ENCODE data around the gene DLG3.

GRCh38 chrX:70402721-70403120, 41.9 kb upstream of the DLG3 start:
- TF ChIP-seq, protein P1, sequence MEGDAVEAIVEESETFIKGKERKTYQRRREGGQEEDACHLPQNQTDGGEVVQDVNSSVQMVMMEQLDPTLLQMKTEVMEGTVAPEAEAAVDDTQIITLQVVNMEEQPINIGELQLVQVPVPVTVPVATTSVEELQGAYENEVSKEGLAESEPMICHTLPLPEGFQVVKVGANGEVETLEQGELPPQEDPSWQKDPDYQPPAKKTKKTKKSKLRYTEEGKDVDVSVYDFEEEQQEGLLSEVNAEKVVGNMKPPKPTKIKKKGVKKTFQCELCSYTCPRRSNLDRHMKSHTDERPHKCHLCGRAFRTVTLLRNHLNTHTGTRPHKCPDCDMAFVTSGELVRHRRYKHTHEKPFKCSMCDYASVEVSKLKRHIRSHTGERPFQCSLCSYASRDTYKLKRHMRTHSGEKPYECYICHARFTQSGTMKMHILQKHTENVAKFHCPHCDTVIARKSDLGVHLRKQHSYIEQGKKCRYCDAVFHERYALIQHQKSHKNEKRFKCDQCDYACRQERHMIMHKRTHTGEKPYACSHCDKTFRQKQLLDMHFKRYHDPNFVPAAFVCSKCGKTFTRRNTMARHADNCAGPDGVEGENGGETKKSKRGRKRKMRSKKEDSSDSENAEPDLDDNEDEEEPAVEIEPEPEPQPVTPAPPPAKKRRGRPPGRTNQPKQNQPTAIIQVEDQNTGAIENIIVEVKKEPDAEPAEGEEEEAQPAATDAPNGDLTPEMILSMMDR (IDR thresholded peaks at IDR 0.05; ENCODE audit: low read depth, low read length, missing input control), result no peak
- TF ChIP-seq RAD21 (IDR thresholded peaks at IDR 0.05) (no peak), EGR1 (IDR thresholded peaks at IDR 0.05; ENCODE audit: low read depth in 2 of 2) (no peak), RXRA (IDR thresholded peaks at IDR 0.05) (no peak), YY1 (IDR thresholded peaks at IDR 0.05) (no peak), MAX (IDR thresholded peaks at IDR 0.05) (no peak), TAF1 (conservative IDR thresholded peaks at IDR 0.05) (no peak), FOXA1 (IDR thresholded peaks at IDR 0.05) (no peak), SP1 (IDR thresholded peaks at IDR 0.05) (no peak), JUND (IDR thresholded peaks at IDR 0.05) (no peak)
- TF ChIP-seq, protein P2, sequence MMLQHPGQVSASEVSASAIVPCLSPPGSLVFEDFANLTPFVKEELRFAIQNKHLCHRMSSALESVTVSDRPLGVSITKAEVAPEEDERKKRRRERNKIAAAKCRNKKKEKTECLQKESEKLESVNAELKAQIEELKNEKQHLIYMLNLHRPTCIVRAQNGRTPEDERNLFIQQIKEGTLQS (IDR thresholded peaks at IDR 0.05), result no peak
- TF ChIP-seq, protein P3, sequence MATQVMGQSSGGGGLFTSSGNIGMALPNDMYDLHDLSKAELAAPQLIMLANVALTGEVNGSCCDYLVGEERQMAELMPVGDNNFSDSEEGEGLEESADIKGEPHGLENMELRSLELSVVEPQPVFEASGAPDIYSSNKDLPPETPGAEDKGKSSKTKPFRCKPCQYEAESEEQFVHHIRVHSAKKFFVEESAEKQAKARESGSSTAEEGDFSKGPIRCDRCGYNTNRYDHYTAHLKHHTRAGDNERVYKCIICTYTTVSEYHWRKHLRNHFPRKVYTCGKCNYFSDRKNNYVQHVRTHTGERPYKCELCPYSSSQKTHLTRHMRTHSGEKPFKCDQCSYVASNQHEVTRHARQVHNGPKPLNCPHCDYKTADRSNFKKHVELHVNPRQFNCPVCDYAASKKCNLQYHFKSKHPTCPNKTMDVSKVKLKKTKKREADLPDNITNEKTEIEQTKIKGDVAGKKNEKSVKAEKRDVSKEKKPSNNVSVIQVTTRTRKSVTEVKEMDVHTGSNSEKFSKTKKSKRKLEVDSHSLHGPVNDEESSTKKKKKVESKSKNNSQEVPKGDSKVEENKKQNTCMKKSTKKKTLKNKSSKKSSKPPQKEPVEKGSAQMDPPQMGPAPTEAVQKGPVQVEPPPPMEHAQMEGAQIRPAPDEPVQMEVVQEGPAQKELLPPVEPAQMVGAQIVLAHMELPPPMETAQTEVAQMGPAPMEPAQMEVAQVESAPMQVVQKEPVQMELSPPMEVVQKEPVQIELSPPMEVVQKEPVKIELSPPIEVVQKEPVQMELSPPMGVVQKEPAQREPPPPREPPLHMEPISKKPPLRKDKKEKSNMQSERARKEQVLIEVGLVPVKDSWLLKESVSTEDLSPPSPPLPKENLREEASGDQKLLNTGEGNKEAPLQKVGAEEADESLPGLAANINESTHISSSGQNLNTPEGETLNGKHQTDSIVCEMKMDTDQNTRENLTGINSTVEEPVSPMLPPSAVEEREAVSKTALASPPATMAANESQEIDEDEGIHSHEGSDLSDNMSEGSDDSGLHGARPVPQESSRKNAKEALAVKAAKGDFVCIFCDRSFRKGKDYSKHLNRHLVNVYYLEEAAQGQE (IDR thresholded peaks at IDR 0.05), result no peak
- TF ChIP-seq, protein P4, sequence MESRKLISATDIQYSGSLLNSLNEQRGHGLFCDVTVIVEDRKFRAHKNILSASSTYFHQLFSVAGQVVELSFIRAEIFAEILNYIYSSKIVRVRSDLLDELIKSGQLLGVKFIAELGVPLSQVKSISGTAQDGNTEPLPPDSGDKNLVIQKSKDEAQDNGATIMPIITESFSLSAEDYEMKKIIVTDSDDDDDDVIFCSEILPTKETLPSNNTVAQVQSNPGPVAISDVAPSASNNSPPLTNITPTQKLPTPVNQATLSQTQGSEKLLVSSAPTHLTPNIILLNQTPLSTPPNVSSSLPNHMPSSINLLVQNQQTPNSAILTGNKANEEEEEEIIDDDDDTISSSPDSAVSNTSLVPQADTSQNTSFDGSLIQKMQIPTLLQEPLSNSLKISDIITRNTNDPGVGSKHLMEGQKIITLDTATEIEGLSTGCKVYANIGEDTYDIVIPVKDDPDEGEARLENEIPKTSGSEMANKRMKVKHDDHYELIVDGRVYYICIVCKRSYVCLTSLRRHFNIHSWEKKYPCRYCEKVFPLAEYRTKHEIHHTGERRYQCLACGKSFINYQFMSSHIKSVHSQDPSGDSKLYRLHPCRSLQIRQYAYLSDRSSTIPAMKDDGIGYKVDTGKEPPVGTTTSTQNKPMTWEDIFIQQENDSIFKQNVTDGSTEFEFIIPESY (IDR thresholded peaks at IDR 0.05), result no peak
